HG02938 (cell line): ENCODE measurements around the gene COL5A3.
"Not testable (repeated sequence)": the region's sequence is repeated elsewhere in the genome, so short reads cannot be mapped to it uniquely, and the experiment has no call there.

Experiments
- ATAC-seq: cut with Tn5 transposase; IDR thresholded peaks from one replicate; pipeline ENCODE4 v1.9.1; 2021; ENCODE audit warnings: mild to moderate bottlenecking, moderate library complexity; ENCODE audit not compliant: unreplicated experiment

The COL5A3 gene

DNA sequence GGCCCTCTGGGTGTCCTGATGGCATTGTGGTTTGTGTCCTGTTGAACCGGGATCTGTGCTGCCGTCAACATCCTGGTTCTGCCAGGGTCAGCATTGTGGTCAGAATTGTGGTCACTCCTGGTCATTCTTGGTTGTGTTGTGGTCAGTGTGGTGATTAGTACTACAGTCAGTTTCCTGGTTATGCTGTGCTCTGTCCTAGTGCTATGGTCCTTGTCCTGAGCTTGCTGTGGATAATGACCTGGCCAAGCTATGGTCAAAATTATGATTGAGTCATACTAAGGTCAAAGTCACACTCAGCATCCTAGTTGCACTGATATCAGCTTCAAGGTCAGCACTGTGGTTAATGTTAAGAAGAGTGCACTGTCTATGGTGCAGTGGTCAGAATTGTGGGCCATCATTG is 69.5 kb downstream of the COL5A3 start:
- no peak for ATAC-seq

DNA sequence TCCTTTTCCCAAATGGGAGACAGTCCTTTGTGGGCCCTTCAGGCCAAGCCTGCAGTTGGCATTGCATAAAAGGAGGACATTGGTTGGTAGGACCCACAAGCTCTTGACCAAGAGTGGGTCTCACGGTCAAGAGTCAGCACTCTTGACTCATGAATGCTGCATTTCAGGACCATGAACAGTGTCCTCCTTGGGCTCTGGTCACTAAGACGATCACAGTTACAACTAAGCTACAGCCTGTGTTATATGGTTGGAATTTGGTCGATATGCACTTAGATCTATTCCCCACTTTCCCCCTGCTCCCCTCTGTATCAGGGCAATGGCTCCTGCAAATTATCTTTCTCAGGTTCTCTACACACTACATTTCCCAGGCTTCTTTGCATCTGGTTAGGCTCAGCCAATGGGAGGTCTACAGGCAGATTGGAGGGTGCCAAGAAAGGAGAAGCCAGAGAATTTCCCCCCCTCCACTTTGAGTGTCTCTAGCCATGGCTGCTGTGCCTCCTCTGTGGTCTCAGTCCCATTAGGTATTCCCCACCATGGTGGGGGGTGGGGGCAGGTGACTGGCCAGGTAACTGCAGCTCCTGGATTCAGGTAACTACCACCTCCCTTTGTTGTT is 70.9 kb downstream of the COL5A3 start:
- no peak for ATAC-seq

DNA sequence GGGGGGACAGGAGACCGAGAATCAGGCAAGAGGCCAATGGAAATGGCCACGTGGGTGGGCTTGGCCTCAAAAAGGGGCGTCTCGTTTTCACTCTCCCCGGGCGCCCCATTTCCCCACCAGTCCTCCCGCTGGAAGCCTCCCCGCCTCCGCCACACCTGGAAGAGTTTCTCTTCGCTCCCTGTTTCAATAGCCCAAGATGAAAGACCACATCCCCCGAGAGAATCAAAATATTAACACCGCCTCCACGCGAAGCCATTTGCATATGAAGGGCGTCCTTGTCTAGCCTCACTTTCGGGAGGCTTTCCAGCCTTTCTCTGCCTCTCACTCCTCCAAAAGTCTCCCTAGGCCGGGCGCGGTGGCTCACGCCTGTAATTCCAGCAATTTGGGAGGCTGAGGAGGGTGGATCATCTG is 73.3 kb downstream of the COL5A3 start:
- no peak for ATAC-seq

DNA sequence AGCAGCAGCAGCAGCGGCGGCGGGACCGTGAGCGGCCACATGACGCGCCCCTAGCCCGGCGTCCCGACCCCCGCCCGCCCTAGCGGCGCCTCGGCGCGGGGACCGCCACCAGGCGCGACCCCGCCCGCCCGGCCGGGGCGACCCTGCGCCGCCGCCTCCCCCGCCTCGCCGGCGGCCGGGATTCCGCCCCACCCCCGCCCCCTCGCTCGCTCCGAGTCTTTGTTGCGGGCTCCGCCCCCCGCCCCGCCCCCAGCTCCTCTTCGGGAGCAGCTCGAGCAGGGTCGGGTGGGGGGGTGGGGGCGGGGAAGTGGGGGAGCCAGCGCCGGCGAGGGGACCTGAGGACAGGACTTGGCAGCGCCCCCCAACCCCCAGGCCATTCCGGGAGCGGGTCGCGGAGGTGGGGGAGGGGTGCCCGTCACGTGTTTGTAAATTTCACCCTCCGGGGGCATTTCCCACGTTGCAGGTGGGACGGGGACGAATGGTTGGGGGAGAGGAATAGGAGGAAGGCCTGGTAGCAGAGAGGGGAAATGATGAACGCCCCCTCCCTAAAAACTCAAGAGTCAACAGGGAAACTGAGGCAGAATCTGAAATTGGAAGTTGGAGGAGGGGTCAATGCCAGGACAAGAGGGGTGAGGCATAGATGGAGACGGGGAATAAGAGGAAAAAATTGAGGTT is 73.8 kb downstream of the COL5A3 start, which contains the start of gene OLFM2:
Gene OLFM2, minus strand, starts transcription at position 190 of the 675 bp plus-strand sequence. Its CDS starts 149 bp downstream, at position 41.
- no peak for ATAC-seq

DNA sequence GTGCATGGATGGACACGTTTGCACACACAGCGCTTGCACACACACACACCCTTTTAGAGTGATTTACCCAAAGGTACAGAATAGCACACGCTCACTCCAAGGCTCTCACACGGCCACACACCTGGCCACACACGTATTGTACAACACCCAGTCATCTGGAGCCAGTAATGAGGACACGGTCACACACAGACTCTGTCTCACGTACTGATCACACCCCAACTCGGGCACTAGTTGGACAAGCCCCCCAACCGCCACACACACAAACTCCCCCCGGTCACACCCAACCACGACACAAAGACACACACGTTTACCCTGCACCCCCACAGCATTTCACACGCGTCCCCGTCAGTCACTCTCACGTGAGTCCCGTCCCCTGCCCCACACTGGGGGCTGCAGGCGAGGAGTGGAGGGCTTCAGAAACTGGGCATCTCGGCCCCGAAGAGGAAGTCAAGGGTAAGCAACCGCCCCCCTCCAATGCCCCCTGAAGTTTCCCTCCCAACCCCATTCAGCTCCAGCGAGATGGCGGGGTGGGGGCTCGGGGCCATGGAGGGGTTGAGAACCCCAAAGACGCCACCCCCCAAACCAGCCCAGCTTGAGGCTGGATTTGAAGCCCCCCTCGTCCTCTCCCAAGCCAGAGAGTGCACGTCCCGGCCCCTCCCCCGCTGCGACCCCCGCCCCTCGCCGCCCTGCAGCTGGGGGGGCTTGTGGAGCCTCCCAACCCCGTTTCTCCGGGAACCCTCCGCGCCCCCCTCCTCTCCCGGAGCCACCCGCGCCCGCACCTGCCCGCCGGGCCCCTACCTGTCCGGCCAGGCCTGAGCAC is 74.6 kb downstream of the COL5A3 start:
- no peak for ATAC-seq

DNA sequence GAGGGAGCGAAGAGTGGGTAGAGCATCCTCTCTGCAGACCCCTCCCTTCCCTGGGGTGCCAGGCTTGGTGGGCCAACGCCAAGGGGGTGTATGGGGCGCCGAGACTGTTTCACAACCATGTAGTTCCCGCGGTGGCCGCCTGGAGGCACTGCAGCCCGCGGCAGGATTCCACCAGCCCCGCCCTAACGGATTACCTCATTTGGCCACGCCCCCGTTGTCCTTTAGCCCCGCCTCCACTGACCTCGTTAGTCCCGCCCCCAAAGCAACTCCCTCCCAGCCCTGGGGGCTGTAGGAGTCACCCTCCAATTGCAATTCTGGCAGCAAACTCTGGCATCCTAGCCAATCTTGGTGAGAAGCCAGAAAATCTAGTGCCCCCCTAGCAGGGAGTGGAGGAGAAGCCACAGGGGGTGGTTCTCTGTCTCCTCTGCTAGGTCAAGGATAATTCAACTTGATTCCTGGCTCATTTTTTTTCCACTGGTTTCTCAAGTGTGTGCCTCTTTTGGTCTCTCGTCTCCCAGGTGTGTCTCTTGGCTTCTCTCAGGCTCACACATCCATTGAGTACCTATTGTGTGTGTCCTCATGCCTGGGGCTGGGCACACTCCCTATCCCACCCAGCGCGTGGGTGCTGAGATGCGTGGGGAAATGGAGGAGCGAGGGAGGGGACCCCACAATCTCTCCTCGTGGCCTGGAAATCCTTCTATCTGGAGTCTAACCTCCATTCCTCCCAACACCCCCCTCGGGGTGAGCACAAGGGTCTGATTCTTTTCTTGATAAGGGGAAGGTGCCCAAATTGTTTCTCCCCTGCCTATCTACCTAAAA is 76.0 kb downstream of the COL5A3 start:
- no peak for ATAC-seq

DNA sequence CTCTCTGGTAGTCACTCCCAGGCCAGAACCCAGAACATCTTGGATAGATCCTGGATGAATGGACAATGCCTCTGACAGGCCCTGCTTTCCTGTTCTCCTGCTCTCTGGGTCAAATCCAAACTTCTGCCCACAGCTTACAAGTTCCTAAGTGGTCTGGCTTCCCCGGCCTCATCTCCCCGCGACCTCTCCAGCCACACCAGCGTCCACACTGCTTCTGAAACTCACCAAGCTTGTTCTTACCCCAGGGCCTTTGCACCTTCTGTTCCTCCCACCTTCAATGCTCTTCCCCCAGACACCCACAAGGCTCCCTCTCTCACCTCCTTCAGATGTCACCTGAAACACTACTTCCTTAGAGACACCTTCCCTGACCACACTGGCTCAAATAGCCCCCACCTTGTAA is 77.5 kb downstream of the COL5A3 start:
- no peak for ATAC-seq

DNA sequence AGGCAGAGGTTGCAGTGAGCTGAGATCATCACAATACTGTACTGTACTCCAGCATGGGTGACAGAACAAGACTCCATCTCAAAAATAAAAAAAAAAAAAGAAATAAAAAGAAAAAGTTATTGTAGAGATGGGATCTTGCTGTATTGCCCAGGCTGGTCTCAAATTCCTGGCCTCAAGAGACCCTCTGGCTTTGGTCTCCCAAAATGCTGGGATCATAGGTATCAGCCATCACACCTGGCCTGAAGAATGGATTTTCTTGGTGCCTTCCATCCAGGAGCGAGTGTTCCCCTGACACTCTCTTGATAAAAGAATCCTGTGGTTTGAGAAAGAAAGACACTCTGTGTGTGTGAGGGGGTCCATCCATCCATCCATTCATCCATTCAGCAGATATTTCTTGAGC is 78.7 kb downstream of the COL5A3 start:
- no peak for ATAC-seq

DNA sequence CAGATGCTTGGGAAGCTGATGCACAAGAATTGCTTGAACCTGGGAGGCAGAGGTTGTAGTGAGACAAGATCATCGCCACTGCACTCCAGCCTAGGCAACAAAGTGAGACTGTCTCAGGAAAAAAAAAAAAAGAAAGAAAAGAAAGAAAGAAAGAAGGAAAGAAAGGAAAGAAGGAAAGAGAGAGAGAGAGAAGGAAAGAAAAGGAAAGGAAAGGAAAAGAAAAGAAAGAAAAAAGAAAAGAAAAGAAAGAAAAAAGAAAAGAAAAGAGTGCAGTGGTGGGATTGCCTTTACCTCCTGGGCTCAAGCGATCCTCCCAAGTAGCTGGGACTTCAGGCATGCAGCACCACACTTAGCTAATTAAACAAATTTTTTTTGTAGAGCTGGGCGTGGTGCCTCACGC is 86.9 kb downstream of the COL5A3 start:
- ATAC-seq: no peak

DNA sequence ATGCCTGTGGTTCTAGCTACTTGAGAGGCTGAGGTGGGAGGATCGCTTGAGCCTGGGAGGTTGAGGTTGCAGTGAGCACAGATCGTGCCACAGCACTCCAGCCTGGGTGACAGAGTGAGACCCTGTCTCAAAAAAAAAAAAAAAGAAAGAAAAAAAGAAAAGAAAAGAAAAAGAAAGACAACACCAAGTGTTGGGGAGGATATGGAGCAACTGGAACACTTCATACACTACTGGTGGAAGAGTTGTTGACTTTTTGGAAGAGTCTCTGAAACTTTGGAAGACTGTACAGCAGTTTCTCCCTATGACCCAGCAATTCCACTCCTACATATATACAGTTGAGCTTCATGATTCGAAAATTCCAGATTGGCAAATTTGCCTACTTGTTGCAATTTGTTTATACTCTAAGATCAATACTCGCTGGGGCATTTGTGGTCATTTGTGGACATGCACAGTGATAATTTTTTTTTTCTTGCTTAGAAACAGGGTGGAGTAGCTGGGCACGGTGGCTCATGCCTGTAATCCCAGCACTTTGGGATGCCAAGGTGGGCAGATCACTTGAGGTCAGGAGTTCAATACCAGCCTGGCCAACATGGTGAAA is 87.4 kb downstream of the COL5A3 start:
- not testable (repeated sequence) for ATAC-seq

DNA sequence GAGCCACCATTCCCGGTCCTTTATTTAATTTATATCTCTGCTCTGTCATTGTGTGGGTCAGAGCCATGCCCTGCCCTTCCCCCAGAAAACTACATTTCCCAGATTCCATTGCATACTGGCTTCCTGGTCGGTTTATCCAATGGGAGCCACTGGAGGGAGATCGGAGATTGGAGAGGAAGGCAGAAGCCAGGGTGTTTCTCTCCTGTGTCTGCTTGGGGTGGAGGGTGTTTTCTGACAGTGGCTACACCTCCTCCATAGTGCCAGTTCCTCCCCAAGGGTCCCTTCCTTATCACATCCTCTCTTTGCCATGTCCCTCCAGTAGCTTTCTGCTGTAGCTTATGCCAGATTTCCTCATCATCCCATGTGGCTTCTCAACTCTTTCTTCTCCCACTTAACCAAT is 93.0 kb downstream of the COL5A3 start:
- ATAC-seq: no peak

DNA sequence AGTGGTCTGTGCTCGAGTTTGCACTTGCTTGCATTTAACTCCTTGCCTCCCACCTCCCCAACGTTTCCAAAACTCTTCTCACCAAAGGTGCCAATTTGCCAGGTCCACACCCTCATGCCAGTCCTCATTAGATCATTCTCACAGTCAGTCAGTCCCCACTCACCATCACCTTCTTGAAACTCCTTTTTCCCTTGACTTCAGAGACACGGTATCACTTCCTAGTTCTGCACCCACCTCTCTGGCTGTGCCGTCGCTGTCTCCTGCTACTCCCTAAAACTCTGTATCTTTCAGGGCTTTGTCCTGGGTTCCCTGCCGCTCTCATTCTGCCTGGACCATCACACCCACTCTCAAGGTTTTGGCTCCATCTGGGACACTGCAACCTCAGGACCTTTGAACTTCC is 93.6 kb downstream of the COL5A3 start:
- no peak for ATAC-seq

DNA sequence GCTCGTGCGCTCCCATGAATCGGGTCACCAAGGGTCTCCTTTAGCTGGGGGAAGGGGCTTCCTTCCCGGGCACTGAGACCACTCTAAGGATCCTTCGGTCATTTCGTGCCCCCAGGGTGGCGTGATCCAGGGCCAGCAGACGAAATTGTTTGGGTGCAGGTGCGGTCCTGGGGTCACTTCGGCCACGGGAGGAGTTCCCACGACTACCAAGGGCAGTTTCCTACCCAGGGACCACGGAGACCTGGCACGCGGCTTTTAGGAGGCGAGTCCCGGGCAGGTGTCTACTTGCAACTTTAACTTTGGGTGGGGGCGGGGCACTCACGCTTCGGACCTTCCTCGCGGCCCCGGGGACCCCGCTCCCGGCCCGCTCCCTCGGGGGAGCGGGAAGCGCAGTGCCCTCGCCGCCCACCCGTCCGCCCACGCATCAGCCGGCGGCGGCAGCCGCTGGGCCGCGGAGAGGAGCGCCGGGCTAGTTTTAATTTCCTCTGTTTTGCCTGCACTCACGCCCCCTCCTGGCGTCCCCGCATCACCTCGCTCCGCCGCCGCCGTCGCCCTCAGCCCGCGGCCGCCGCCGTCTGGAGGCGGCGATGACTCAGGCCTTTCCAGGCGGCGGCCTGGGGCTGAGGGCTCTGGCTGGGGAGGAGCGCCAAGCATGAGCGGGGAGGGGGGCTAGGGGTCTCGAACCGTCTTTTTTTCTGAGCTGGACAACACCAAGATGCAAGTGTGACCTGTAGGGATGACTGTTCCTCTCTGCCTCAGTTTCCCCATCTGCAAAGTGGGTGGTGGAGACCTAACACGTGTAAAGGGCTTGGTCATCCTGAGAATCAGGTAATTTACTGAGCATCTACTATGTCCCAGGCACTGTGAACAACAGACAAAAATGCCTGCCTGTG is 95.7 kb downstream of the COL5A3 start:
- ATAC-seq: no peak

DNA sequence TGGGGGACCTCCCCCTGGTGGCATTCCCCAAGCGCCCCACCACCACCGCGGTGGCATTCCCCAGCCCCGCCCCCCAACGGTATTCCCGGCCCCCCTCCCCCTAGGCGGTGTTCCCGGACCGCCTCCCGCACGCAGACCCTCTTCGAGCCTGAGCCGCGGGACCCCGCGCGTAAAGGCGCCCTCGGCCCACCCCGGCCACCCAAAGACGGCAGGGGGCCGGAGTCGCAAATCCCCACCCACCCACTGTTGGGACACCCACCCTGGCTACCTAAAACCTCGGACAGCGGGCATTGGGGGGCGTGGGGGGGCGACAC is 96.3 kb downstream of the COL5A3 start:
- ATAC-seq: no peak

DNA sequence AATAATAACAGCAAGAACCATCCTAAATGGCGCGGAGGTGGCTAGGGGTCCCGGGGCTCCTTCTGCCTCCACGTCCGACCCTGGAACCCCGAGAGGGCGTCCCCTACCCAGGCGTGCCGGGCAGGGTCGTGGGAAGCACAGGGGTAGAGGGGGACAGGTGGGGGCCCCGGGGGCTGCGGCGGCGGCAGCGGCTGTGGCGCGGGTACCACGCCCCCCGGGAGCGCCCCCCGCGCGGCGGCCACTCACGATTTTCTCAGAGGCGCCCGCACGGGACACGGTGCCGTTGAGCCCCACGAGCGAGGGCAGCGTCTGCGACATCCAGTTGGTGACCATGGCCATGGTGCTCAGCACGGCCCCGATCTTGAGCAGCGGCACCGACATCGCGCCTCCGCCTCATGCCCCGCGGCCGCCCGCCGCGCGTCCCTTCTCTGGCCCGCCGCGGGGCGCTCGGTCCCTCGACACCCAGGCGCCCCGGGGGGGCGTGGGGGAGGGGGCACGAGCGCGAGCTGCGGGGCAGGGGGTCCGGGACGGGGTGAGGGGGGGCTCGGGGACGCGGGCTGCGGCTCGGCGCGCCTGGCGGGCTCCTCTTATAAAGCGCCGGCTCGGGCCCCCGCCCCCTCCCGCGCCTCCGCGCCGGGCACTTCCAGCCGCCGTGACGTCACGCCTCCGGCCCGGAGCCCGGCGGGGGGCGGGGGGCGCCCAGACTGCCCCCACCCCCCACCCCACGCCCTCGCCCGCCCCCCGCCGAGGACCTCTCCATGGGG is 96.9 kb downstream of the COL5A3 start:
- no peak for ATAC-seq

DNA sequence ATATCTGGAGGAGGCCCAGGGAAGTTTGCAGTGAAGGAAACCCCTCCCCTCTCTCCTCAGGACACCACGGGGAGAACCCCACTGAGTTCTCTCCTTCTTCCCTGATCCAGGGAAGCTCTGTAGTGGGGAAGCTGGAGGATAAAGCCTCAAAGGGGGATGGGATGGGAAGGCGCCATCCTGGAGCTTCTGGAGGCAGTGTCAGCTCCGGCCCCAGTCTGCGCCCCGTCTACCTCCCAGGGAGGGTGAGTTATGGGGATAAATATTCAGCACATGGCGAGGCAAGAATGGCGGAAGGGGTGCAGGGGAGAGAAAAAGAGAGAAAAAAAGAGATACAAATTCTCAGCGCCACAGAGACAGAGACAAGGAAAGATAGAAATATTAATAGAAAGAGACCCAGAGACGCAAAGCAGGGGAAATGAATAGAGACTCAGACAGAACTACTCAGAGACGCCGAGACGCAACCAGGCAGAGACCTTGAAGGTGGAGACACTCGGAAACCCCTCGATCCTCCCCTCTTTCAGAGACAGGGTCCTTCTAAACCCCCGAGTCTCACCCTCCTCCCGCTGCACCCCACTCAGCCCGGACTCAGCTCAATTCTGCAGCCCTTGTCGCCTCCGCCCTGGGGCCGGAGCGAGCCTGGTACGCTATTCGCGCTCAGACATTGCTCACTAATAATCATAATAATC is 97.6 kb downstream of the COL5A3 start:
- no peak for ATAC-seq

DNA sequence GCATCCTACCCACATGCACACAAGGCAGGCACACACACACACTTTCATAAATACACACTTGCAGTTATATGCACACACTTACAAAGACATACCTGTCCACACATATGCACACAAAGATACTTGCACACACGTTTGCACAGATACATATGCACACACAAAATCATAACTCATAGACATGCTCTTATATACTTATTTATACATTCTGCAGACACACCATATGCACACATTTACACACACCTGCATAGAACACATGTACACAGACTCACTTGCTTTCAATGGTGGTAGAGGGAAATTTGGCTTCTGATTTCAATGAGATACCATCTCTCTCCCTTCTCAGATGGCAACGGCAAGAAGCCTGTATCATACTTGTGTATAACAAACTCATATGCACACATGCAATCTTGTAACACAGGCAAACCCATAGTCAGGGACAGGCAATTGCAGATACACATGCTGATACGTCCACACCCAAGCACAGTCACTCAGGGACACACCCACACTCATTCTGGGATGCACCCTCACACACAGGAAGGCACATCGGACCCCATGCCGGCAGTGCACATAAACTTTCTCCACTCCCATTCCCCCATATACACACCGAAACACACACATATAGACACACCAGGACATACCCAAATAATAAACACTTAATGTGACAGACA is 98.6 kb downstream of the COL5A3 start:
- no peak for ATAC-seq

DNA sequence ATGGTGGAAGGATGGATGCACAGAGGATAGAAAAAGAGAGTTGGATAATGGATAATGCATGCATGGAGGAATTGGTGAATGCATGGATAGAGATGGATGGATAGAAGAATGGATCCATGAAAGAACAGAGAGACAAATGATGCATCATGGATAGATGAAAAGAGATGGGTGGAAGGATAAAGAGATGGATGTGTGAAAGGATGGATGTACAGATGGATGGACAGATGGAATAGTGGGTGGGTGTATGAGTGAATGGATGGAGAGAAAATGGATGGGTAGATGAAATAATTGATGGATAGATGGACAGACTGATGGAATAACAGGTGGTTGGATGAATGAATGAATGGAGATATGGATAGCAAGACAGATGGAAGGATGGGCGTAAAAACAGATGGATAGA is 99.7 kb downstream of the COL5A3 start:
- no peak for ATAC-seq
